Measurements from ENCODE around the gene CDC16. TPM values are rescaled to one million over a fixed set of nuclear protein-coding genes. Genes with fewer than 3 reads are reported as not detected.
"Not testable (repeated sequence)": the region's sequence is repeated elsewhere in the genome, so short reads cannot be mapped to it uniquely, and the experiment has no call there.

Gene CDC16
- total RNA-seq, 1 donor from 2014 or later, result 35.9 TPM

- ATAC-seq, result no peak
- intact Hi-C loops (cut with micrococcal nuclease), result loop anchor here (5.0 kb wide), 1 partner anchor 278 kb away; no protein-coding TSS in a partner anchor
Measured at GRCh38 chr13:114225610-114226009, 9.1 kb upstream of the CDC16 start.

DNA sequence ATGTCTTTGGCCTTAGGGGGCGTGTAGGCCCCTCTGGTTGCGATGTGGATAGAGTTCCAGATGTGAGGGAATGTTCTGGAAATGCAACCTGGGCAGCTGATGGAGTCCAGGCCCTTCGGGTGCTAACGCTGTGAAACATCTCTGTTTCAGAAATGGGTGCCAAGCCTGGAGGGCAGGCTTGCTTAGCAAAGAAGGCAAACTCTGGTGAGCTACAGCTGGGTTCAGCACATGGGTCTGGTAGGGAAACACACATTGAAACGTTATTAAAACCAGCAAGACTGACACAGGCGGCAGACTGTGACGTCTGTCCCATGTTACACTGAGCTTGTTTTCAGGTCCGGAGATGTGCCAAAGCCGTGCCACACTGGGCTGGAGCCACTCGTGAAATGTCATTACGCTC is 8.6 kb upstream of the CDC16 start:
- DNase-seq (no peak), ATAC-seq (no peak)
- intact Hi-C loops (cut with micrococcal nuclease), result loop anchor here (5.0 kb wide), 1 partner anchor 279 kb away; no protein-coding TSS in a partner anchor

More at GRCh38 chr13:114225610-114226009, 9.1 kb upstream of the CDC16 start:
- no peak for DNase-seq

GRCh38 chr13:114226699-114227323 is 7.9 kb upstream of the CDC16 start:
- DNase-seq (peak; percentile 87), ATAC-seq (peak; percentile 87)
- intact Hi-C loops (cut with micrococcal nuclease), result loop anchor here (5.0 kb wide), 1 partner anchor 280 kb away; no protein-coding TSS in a partner anchor

DNA sequence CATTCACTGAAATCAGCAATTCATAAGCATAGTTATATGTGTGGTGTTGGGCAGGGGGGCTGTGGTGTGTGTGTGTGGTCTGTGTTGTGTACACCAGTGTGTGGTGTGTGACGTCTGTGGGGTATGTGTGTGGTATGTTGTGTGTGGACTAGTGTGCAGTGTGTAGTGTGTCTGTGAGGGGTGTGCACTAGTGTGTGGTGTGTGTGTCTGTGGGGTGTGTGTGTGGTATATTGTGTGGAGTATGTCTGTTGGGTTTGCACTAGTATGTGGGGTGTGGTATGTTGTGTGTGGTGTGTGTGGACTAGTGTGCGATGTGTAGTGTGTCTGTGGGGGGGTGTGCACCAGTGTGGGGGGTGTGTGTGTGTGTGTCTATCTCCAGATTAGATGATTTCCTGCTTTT is 7.2 kb upstream of the CDC16 start:
- ATAC-seq, result peak; percentile 16
- DNase-seq, result no peak
- intact Hi-C loops (cut with micrococcal nuclease), result loop anchor here (5.0 kb wide), 1 partner anchor 280 kb away; no protein-coding TSS in a partner anchor

GRCh38 chr13:114228176-114228575 is 6.5 kb upstream of the CDC16 start:
- DNase-seq (no peak), ATAC-seq (peak; percentile 57)
- intact Hi-C loops (cut with micrococcal nuclease), result loop anchor here (5.0 kb wide), 1 partner anchor 281 kb away; no protein-coding TSS in a partner anchor

- intact Hi-C loops (cut with micrococcal nuclease), result loop anchor here (5.0 kb wide), 1 partner anchor 282 kb away; no protein-coding TSS in a partner anchor
- DNase-seq (no peak), ATAC-seq (no peak)
Measured at GRCh38 chr13:114229506-114229905, 5.2 kb upstream of the CDC16 start.

DNA sequence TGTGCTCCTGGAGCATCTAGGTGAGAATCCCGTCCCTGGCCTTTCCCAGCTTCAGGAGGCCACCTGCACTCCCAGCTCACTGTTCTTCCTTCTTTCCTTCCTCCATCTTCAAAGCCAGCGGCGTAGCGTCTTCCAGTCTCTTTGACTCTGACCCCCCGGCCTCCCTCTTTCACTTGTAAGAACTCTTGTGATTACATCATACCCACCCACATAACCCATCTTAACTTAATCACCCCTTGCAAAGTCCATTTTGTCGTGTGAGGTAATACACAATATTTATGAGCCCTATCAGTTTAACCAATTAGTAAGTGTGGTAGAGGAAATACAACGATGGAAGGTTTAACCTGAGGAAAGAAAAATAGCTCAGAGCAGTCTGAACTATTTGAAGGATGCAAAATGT is 4.6 kb upstream of the CDC16 start:
- ATAC-seq (no peak), DNase-seq (no peak)
- intact Hi-C loops (cut with micrococcal nuclease), result no loop called here

DNA sequence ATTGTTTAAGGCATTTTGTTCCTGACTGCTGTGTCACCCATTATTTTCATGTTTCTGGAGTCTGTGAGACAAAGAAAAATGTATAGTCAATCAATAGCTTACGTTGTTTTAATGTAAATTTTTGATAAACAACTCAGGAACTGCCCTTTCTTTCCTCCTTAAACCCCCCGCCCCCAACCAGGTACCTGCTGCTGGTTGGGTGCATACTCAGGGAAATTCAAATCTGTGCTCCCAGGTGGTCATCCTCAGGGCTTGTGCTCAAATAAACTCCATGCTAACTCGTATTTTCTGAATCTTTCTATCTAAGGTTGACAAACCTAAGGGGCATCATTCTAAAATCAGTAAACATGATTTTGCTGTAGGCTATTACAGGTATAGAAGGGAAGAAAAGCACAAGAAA is 4.1 kb upstream of the CDC16 start:
- no peak for DNase-seq
- intact Hi-C loops (cut with micrococcal nuclease), result no loop called here
- ATAC-seq, result no peak

- ATAC-seq (no peak), DNase-seq (no peak)
- intact Hi-C loops (cut with micrococcal nuclease), result no loop called here
Measured at GRCh38 chr13:114231886-114232285, 2.8 kb upstream of the CDC16 start.

DNA sequence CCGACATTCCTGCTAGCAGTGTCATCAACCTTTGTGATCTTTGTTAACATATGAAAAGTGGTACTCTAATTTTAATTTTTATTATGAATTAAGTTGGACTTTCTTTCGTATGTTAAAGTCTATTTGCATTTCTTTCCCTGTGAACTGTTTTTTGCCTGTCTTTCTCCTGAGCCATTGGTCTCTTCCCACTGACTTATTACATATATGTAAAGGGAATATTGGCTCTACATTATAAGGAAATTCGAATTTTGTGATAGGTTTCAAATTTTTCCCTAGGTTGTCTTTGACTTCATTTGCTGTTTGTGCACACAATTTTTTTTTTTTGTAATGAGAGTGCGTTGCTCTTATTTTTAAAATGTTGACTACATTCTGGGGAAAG is 442 bp upstream of the CDC16 start:
- no peak for DNase-seq
- no peak for ATAC-seq
- intact Hi-C loops (cut with micrococcal nuclease), result no loop called here

DNA sequence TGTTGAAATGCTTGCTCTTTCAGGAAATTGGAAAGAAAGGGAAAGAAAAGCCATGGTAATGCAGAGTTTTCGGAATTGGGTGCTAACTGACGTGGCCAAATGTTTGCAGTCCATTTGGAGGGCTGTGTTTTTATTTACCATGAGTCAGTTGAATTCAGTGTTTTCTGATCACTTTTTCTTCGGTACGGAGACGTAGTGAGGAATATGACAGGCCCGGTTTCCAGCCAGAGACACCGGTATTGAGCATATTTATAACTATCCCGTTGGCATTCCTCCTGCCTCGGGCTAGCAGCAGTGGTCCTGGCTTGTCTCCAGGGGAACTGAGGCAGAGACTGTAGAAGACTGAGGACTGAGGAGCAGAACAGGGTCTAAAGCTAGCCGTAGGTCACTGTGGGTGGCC is 1.0 kb downstream of the CDC16 start:
- no peak for ATAC-seq

DNA sequence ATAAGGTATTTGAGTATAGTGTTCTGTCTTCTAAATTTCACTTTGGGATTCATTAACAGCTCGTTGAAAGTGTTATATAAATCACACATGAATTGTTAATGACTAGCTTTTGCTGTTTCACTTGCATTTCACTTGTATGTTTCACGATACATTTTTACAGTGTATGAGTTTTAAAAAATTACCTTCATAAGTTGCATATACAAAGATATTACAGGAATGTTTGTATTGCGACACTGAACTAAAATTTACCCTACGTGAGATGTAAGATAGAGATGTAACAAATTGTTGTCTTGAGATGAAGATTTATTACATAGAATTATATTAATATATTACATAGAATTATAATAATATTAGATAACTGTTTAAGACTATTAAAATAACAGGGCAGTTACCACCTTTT is 1.5 kb downstream of the CDC16 start:
- DNase-seq (no peak), ATAC-seq (no peak)
- intact Hi-C loops (cut with micrococcal nuclease), result no loop called here

More for the DNA sequence above, 1.0 kb downstream of the CDC16 start:
- no peak for DNase-seq
- intact Hi-C loops (cut with micrococcal nuclease), result no loop called here

DNA sequence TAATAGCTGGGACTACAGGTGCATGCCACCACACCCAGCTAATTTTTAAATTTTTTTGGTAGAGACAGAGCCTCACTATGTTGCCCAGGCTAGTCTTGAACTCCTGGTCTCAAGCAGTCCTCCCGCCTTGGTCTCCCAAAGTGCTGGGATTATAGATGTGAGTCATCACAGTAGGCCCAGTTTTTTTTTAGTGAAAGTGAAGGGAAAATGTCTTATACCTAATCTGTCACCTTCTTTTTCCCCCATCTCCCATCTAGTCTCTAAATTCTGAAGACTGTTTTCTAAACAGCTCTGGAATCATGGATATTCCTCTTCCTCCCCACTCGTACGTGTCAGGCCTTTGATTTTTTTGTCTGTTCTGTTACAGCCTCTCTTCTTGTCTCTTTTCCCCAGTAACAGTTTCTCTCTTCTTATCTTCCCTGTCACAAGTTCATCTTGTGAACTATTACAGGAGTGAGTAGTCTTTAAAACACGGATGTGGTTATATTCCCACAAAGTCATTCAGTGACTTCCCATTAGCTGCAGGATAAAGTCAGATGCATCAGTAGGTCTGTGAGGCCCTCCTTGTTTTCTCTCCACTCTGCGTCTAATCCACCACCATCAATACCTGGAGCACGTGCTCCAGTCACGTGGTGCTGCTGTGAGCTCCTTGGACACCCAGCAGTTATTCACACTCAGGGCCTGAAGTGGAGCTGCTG is 2.9 kb downstream of the CDC16 start:
- intact Hi-C loops (cut with micrococcal nuclease), result no loop called here
- DNase-seq, result no peak
- no peak for ATAC-seq

GRCh38 chr13:114241918-114242317 is 7.2 kb downstream of the CDC16 start:
- no peak for ATAC-seq
- intact Hi-C loops (cut with micrococcal nuclease), result no loop called here
- no peak for DNase-seq

GRCh38 chr13:114243971-114244370 is 9.3 kb downstream of the CDC16 start:
- intact Hi-C loops (cut with micrococcal nuclease), result no loop called here
- ATAC-seq (no peak), DNase-seq (no peak)

DNA sequence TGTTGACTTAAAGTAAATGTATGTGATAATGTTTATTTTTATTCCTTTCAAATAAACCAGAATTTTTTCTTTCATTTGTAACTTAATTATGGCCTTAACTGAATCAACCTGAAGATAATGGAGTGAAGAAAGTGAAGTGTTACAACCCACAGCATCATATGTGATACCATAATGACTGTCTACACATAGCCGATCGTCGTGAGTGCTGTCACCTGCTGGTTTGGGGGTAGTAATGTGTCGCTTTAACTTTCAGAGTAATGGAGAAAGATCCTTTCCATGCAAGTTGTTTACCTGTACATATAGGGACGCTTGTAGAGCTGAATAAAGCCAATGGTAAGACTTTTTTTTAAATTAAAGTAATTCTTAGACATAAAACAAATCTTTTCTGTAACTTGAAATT is 9.9 kb downstream of the CDC16 start:
- no peak for ATAC-seq

GRCh38 chr13:114248011-114248410 is 13.3 kb downstream of the CDC16 start:
- DNase-seq (no peak), ATAC-seq (no peak)
- intact Hi-C loops (cut with micrococcal nuclease), result no loop called here

More for the DNA sequence above, 9.9 kb downstream of the CDC16 start:
- intact Hi-C loops (cut with micrococcal nuclease), result no loop called here
- no peak for DNase-seq

GRCh38 chr13:114249077-114249476 is 14.4 kb downstream of the CDC16 start:
- intact Hi-C loops (cut with micrococcal nuclease), result no loop called here
- ATAC-seq (no peak), DNase-seq (no peak)

DNA sequence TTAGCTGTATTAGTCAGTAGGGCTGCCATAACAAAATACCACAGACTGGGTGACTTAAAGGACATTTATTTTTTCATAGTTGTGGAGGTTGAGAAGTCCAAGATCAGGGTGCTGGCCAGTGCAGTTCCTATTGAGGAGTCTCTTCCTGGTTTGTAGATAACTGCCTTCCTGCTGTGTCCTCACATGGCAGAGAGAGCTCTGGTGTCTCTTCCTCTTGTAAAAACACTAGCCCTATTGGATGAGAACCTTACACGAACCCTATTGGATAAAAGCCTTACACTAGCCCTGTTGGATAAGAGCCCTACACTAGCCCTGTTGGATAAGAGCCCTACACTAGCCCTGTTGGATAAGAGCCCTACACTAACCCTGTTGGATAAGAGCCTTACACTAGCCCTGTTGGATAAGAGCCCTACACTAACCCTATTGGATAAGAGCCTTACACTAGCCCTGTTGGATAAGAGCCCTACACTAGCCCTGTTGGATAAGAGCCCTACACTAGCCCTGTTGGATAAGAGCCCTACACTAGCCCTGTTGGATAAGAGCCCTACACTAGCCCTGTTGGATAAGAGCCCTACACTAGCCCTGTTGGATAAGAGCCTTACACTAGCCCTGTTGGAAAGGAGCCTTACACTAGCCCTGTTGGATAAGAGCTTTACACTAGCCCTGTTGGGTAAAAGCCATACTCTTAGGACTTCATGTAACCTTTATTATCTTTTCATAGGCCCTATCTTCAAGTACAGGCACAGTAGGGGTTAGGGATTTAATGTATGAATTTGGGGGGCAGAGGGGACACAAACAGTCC is 17.1 kb downstream of the CDC16 start:
- DNase-seq; intact Hi-C loops (cut with micrococcal nuclease); ATAC-seq: not testable (repeated sequence)

- intact Hi-C loops (cut with micrococcal nuclease), result no loop called here
- DNase-seq, result no peak
- no peak for ATAC-seq
Measured at GRCh38 chr13:114256547-114256946, 21.9 kb downstream of the CDC16 start.

All from left ventricle myocardium superior (tissue), 1 donor.